Measurements from ENCODE around the gene CEBPA. TPM values are rescaled to one million over a fixed set of nuclear protein-coding genes. Genes with fewer than 3 reads are reported as not detected.

CEBPA gene
- total RNA-seq, 1 donor from 2014 or later: 2.0 TPM

- Histone ChIP-seq H3K4me3 (ENCODE audit: low read depth, low read length) (no peak overlapping the region), H3K27me3 (ENCODE audit: control insufficient read depth, insufficient read depth, low read length) (no peaks in the 10 kb centered on the region), H3K36me3 (ENCODE audit: control insufficient read depth, insufficient read depth, low read length) (no peaks in the 10 kb centered on the region)
- no peak for DNase-seq (ENCODE audit: low read depth)
- TF ChIP-seq CTCF (IDR thresholded peaks at IDR 0.05; ENCODE audit: insufficient read depth, low read length, poor library complexity, severe bottlenecking): no peak
Observed at GRCh38 chr19:33279430-33280350, 22.6 kb downstream of the CEBPA start.

GRCh38 chr19:33278403-33279269 is 23.7 kb downstream of the CEBPA start:
- H3K36me3 ChIP-seq (ENCODE audit: control insufficient read depth, insufficient read depth, low read length): no peaks in the 10 kb centered on the region
- DNase-seq (ENCODE audit: low read depth): no peak
- no peak overlapping the region for H3K4me3 ChIP-seq (ENCODE audit: low read depth, low read length)
- H3K27me3 ChIP-seq (ENCODE audit: control insufficient read depth, insufficient read depth, low read length): no peaks in the 10 kb centered on the region
- no peak for TF ChIP-seq CTCF (IDR thresholded peaks at IDR 0.05; ENCODE audit: insufficient read depth, low read length, poor library complexity, severe bottlenecking)

GRCh38 chr19:33278023-33278402 is 24.3 kb downstream of the CEBPA start:
- no peak overlapping the region for H3K4me3 ChIP-seq (ENCODE audit: low read depth, low read length)
- DNase-seq (ENCODE audit: low read depth): no peak
- TF ChIP-seq CTCF (IDR thresholded peaks at IDR 0.05; ENCODE audit: insufficient read depth, low read length, poor library complexity, severe bottlenecking): no peak
- no peaks in the 10 kb centered on the region for H3K27me3 ChIP-seq (ENCODE audit: control insufficient read depth, insufficient read depth, low read length)
- no peaks in the 10 kb centered on the region for H3K36me3 ChIP-seq (ENCODE audit: control insufficient read depth, insufficient read depth, low read length)

GRCh38 chr19:33277434-33277833 is 24.9 kb downstream of the CEBPA start:
- DNase-seq (ENCODE audit: low read depth): no peak
- no peak for TF ChIP-seq CTCF (IDR thresholded peaks at IDR 0.05; ENCODE audit: insufficient read depth, low read length, poor library complexity, severe bottlenecking)
- Histone ChIP-seq H3K36me3 (ENCODE audit: control insufficient read depth, insufficient read depth, low read length) (no peaks in the 10 kb centered on the region), H3K27me3 (ENCODE audit: control insufficient read depth, insufficient read depth, low read length) (no peaks in the 10 kb centered on the region), H3K4me3 (ENCODE audit: low read depth, low read length) (no peak overlapping the region)

- no peak for TF ChIP-seq CTCF (IDR thresholded peaks at IDR 0.05; ENCODE audit: insufficient read depth, low read length, poor library complexity, severe bottlenecking)
- no peak overlapping the region for H3K4me3 ChIP-seq (ENCODE audit: low read depth, low read length)
- DNase-seq (ENCODE audit: low read depth): no peak
Observed at GRCh38 chr19:33275933-33276619, 26.3 kb downstream of the CEBPA start.

More at GRCh38 chr19:33275933-33276619, 26.3 kb downstream of the CEBPA start:
- Histone ChIP-seq H3K27me3 (ENCODE audit: control insufficient read depth, insufficient read depth, low read length) (no peaks in the 10 kb centered on the region), H3K36me3 (ENCODE audit: control insufficient read depth, insufficient read depth, low read length) (no peaks in the 10 kb centered on the region)
